Measurements from ENCODE around the gene DGCR2.

The DGCR2 gene

DNA sequence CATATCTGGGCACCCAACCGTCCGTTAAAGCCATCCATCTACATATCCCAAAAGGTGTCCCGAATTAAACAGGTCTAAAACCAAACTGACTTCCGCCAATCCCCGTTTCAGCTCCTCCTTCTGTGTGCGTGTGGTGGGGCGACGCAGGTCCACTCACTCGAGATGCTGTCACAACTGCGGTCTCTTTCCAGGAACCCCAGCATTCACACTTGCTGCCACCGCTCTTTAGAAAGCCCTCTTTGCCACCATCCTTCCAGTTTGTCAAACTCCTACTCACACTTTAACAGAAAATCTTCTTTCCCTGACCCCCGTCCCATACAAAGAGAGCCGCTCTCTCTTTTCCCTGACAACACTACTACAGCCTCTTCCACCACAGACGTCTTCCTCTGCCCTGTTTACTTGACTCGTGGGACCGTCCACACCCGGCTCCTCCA is 21.8 kb upstream of the DGCR2 start:
- no peak for TF ChIP-seq USF1 (IDR thresholded peaks at IDR 0.05)
- TF ChIP-seq EP300 (IDR thresholded peaks at IDR 0.05; ENCODE audit: borderline replicate concordance), result peak; percentile 10; the same call in 1 of the 2 replicates

- no peak for TF ChIP-seq EP300 (IDR thresholded peaks at IDR 0.05; ENCODE audit: borderline replicate concordance)
- TF ChIP-seq USF1 (IDR thresholded peaks at IDR 0.05), result no peak
- no peak for TF ChIP-seq ZBTB7A (IDR thresholded peaks at IDR 0.05; ENCODE audit: low read depth)
- TF ChIP-seq TEAD4 (IDR thresholded peaks at IDR 0.05), result no peak
These were observed 21.0 kb upstream of the DGCR2 start for GRCh38 chr22:19143212-19143611.

- TF ChIP-seq USF1 (IDR thresholded peaks at IDR 0.05) (no peak), TAF1 (IDR thresholded peaks at IDR 0.05; ENCODE audit: low read depth) (no peak), EP300 (IDR thresholded peaks at IDR 0.05; ENCODE audit: borderline replicate concordance) (no peak), NFIC (IDR thresholded peaks at IDR 0.05) (no peak), EGR1 (IDR thresholded peaks at IDR 0.05) (no peak), CREB1 (IDR thresholded peaks at IDR 0.05; ENCODE audit: low read depth) (no peak), RAD21 (IDR thresholded peaks at IDR 0.05; ENCODE audit: low read depth) (no peak), TEAD4 (IDR thresholded peaks at IDR 0.05) (no peak), ZBTB7A (IDR thresholded peaks at IDR 0.05; ENCODE audit: low read depth) (no peak)
These were observed 20.2 kb upstream of the DGCR2 start for GRCh38 chr22:19142394-19142793.

- TF ChIP-seq NFIC (IDR thresholded peaks at IDR 0.05) (no peak), YY1 (IDR thresholded peaks at IDR 0.05; ENCODE audit: low read depth) (no peak), CEBPB (IDR thresholded peaks at IDR 0.05) (no peak), CREB1 (IDR thresholded peaks at IDR 0.05; ENCODE audit: low read depth) (no peak)
- TF ChIP-seq, protein P1, sequence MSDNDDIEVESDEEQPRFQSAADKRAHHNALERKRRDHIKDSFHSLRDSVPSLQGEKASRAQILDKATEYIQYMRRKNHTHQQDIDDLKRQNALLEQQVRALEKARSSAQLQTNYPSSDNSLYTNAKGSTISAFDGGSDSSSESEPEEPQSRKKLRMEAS (IDR thresholded peaks at IDR 0.05), result no peak
These were observed 17.8 kb upstream of the DGCR2 start for GRCh38 chr22:19139974-19140373.

- TF ChIP-seq CEBPB (IDR thresholded peaks at IDR 0.05) (no peak), YY1 (IDR thresholded peaks at IDR 0.05; ENCODE audit: low read depth) (no peak), FOXM1 (IDR thresholded peaks at IDR 0.05; ENCODE audit: borderline replicate concordance, low read depth) (no peak), USF1 (IDR thresholded peaks at IDR 0.05) (no peak), TCF12 (IDR thresholded peaks at IDR 0.05; ENCODE audit: low read depth) (no peak), NFIC (IDR thresholded peaks at IDR 0.05) (no peak), TAF1 (IDR thresholded peaks at IDR 0.05; ENCODE audit: low read depth) (no peak), CREB1 (IDR thresholded peaks at IDR 0.05; ENCODE audit: low read depth) (no peak), EP300 (IDR thresholded peaks at IDR 0.05; ENCODE audit: borderline replicate concordance) (no peak), EGR1 (IDR thresholded peaks at IDR 0.05) (no peak), TEAD4 (IDR thresholded peaks at IDR 0.05) (no peak), ZBTB7A (IDR thresholded peaks at IDR 0.05; ENCODE audit: low read depth) (no peak), REST (IDR thresholded peaks at IDR 0.05; ENCODE audit: low read depth) (no peak), RAD21 (IDR thresholded peaks at IDR 0.05; ENCODE audit: low read depth) (no peak)
- TF ChIP-seq, protein P1 (IDR thresholded peaks at IDR 0.05), result no peak
These were observed 16.8 kb upstream of the DGCR2 start for GRCh38 chr22:19139001-19139356.

DNA sequence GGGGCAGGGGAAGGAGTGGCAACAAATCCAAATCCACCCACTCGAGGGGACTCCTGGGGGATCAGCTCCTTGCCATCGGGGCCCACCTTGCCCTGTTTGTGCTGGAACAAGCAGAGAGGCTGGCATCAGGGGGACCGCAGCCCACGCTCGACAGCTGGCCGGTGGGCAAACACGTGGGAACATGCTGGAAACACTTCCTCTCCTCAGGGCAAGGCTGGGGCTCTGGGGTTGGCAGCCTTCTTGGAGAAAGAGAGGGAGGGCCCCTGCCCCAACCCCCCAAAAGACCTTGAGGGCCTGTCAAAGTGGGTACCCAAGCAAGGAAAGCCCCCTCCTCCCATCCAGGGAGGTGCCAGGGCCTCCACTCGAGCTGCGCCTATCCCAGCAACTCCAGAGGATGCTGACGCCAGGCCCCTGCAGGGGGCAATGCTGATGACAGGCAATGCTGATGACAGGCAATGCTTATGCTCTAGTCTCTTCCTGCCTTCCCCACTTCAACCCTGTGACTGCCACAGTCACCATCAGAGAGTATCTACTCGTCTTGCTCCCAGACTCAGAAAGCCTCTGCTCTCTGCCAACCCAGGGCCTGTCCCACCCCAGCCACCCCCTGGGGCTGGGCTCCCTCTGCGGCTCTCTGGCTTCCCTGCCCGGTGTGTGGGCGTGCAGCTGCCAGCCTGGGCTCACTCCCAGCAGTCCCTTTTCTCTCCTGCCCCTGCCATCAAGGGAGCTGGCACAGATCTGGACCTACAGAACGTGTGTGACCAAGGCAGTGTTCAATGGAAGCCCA is 16.2 kb upstream of the DGCR2 start:
- TF ChIP-seq REST (IDR thresholded peaks at IDR 0.05; ENCODE audit: low read depth) (no peak), RAD21 (IDR thresholded peaks at IDR 0.05; ENCODE audit: low read depth) (no peak), EGR1 (IDR thresholded peaks at IDR 0.05) (no peak), EP300 (IDR thresholded peaks at IDR 0.05; ENCODE audit: borderline replicate concordance) (no peak), USF1 (IDR thresholded peaks at IDR 0.05) (no peak), TEAD4 (IDR thresholded peaks at IDR 0.05) (no peak), FOXM1 (IDR thresholded peaks at IDR 0.05; ENCODE audit: borderline replicate concordance, low read depth) (no peak), TCF12 (IDR thresholded peaks at IDR 0.05; ENCODE audit: low read depth) (no peak), CREB1 (IDR thresholded peaks at IDR 0.05; ENCODE audit: low read depth) (no peak), NFIC (IDR thresholded peaks at IDR 0.05) (no peak), CEBPB (IDR thresholded peaks at IDR 0.05) (no peak), ZBTB7A (IDR thresholded peaks at IDR 0.05; ENCODE audit: low read depth) (no peak)
- TF ChIP-seq, protein P1 (IDR thresholded peaks at IDR 0.05), result no peak
